ENCODE data around the gene MYH4. TPM values are rescaled to one million over a fixed set of nuclear protein-coding genes. Genes with fewer than 3 reads are reported as not detected.

Gene MYH4
- total and polyA plus RNA-seq, 10 of the 15 experiments (the other 5 are each of a cell fraction or from before 2014, with no cell fraction given): not detected

DNA sequence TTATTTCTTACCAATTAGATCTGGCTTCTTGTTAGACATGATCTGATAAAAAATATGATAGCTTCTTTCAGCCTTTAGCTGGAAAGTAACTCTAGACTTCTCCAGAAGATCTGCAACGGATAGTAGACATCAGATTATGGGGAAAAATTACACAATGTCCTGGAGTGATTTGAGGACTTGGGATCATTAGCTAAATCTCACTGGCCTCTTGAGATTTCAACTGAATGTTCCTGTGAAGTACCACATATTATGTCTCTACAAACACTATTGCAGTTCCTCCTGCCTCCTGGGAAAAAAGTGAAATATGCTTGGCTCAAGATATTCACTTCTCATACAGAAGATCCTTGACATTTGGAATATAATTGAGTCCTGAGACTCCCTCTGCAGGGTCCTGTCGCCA, 43.5 kb upstream of the MYH4 start:
- Histone ChIP-seq H4K20me1 (ENCODE audit: control insufficient read depth, insufficient read depth) (no peaks in the 10 kb centered on the region), H3K9ac (ENCODE audit: control insufficient read depth, insufficient read depth, low read length) (no peak overlapping the region), H3K27ac (ENCODE audit: control insufficient read depth, insufficient read depth) (no peak overlapping the region), H3K9me3 (replicated peaks; ENCODE audit: control insufficient read depth, insufficient read depth, low read length) (no peaks in the 10 kb centered on the region), H3K4me1 (ENCODE audit: control insufficient read depth, insufficient read depth, low read length) (no peaks in the 10 kb centered on the region), H3K4me3 (no peak overlapping the region), H3K79me2 (ENCODE audit: control insufficient read depth, insufficient read depth, low read length) (no peaks in the 10 kb centered on the region), H3K4me2 (ENCODE audit: control insufficient read depth, insufficient read depth) (no peak overlapping the region), H3K27me3 (replicated peaks in 1 of 2; ENCODE audit: control insufficient read depth in 2 of 2, insufficient read depth in 2 of 2, low read length in 1 of 2) (0 out of 4 replicates have a peak, but pooled peaks cover 0 to 2% of the 10 kb centered on the region in 2 experiments), H2AFZ (ENCODE audit: control insufficient read depth, low read depth, low read length) (no peak overlapping the region), H3K36me3 (ENCODE audit: control insufficient read depth in 2 of 2, insufficient read depth in 2 of 2, low read length in 1 of 2) (no peaks in the 10 kb centered on the region)
- ATAC-seq (no peak), FAIRE-seq (no peak), DNase-seq (ENCODE audit: low read depth, low spot score) (no peak)
- ChIA-PET SMC1A (ENCODE audit: uncharacterized antibody, unreplicated experiment) (no interaction called here), CTCF (no interaction called here), RAD21 (ENCODE audit: unreplicated experiment) (no interaction called here), POLR2A (no interaction called here)
- in situ Hi-C loops (cut with MboI) (no loop called here), intact Hi-C loops (cut with micrococcal nuclease; ENCODE audit: unreplicated experiment) (no loop called here)
- BruUV-seq (replicated peaks): no TSS peak
- 0% methylated on average over 2 of the region's 2 CpGs for WGBS (ENCODE audit: insufficient coverage, insufficient replicate concordance, low lambda C conversion rate, missing lambda C conversion rate)
- TF ChIP-seq BRCA1 (IDR thresholded peaks at IDR 0.05; ENCODE audit: low read depth, low read length) (no peak), USF1 (IDR thresholded peaks at IDR 0.05; ENCODE audit: borderline replicate concordance, extremely low read length, insufficient read depth, low read depth, low read length) (no peak), BHLHE40 (IDR thresholded peaks at IDR 0.05; ENCODE audit: borderline replicate concordance in 1 of 2, low read depth in 2 of 2, low read length in 1 of 2) (no peak), CEBPB (IDR thresholded peaks at IDR 0.05; ENCODE audit: borderline replicate concordance in 1 of 2, low read depth in 2 of 2, low read length in 2 of 2) (no peak), SMC3 (IDR thresholded peaks at IDR 0.05; ENCODE audit: borderline replicate concordance, low read length) (no peak), RUNX3 (IDR thresholded peaks at IDR 0.05; ENCODE audit: low read length) (no peak), POU2F2 (IDR thresholded peaks at IDR 0.05; ENCODE audit: borderline replicate concordance, low read depth, low read length) (no peak), POLR2A (IDR thresholded peaks at IDR 0.05; ENCODE audit: low read depth, low read length) (no peak), NFYA (IDR thresholded peaks at IDR 0.05; ENCODE audit: borderline replicate concordance, low read depth, low read length) (no peak), SMAD5 (IDR thresholded peaks at IDR 0.05; ENCODE audit: low read depth) (no peak), TCF12 (IDR thresholded peaks at IDR 0.05; ENCODE audit: low read depth, low read length) (no peak), IKZF1 (conservative IDR thresholded peaks at IDR 0.05) (no peak), HDAC2 (IDR thresholded peaks at IDR 0.05) (no peak), MTA2 (IDR thresholded peaks at IDR 0.05; ENCODE audit: low read depth) (no peak)
- TF ChIP-seq, protein P1, sequence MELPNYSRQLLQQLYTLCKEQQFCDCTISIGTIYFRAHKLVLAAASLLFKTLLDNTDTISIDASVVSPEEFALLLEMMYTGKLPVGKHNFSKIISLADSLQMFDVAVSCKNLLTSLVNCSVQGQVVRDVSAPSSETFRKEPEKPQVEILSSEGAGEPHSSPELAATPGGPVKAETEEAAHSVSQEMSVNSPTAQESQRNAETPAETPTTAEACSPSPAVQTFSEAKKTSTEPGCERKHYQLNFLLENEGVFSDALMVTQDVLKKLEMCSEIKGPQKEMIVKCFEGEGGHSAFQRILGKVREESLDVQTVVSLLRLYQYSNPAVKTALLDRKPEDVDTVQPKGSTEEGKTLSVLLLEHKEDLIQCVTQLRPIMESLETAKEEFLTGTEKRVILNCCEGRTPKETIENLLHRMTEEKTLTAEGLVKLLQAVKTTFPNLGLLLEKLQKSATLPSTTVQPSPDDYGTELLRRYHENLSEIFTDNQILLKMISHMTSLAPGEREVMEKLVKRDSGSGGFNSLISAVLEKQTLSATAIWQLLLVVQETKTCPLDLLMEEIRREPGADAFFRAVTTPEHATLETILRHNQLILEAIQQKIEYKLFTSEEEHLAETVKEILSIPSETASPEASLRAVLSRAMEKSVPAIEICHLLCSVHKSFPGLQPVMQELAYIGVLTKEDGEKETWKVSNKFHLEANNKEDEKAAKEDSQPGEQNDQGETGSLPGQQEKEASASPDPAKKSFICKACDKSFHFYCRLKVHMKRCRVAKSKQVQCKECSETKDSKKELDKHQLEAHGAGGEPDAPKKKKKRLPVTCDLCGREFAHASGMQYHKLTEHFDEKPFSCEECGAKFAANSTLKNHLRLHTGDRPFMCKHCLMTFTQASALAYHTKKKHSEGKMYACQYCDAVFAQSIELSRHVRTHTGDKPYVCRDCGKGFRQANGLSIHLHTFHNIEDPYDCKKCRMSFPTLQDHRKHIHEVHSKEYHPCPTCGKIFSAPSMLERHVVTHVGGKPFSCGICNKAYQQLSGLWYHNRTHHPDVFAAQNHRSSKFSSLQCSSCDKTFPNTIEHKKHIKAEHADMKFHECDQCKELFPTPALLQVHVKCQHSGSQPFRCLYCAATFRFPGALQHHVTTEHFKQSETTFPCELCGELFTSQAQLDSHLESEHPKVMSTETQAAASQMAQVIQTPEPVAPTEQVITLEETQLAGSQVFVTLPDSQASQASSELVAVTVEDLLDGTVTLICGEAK (IDR thresholded peaks at IDR 0.05; ENCODE audit: borderline replicate concordance): no peak
- TF ChIP-seq, protein P2, sequence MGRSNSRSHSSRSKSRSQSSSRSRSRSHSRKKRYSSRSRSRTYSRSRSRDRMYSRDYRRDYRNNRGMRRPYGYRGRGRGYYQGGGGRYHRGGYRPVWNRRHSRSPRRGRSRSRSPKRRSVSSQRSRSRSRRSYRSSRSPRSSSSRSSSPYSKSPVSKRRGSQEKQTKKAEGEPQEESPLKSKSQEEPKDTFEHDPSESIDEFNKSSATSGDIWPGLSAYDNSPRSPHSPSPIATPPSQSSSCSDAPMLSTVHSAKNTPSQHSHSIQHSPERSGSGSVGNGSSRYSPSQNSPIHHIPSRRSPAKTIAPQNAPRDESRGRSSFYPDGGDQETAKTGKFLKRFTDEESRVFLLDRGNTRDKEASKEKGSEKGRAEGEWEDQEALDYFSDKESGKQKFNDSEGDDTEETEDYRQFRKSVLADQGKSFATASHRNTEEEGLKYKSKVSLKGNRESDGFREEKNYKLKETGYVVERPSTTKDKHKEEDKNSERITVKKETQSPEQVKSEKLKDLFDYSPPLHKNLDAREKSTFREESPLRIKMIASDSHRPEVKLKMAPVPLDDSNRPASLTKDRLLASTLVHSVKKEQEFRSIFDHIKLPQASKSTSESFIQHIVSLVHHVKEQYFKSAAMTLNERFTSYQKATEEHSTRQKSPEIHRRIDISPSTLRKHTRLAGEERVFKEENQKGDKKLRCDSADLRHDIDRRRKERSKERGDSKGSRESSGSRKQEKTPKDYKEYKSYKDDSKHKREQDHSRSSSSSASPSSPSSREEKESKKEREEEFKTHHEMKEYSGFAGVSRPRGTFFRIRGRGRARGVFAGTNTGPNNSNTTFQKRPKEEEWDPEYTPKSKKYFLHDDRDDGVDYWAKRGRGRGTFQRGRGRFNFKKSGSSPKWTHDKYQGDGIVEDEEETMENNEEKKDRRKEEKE (IDR thresholded peaks at IDR 0.05): no peak
- TF ChIP-seq, protein P3, sequence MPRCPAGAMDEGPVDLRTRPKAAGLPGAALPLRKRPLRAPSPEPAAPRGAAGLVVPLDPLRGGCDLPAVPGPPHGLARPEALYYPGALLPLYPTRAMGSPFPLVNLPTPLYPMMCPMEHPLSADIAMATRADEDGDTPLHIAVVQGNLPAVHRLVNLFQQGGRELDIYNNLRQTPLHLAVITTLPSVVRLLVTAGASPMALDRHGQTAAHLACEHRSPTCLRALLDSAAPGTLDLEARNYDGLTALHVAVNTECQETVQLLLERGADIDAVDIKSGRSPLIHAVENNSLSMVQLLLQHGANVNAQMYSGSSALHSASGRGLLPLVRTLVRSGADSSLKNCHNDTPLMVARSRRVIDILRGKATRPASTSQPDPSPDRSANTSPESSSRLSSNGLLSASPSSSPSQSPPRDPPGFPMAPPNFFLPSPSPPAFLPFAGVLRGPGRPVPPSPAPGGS (IDR thresholded peaks at IDR 0.05; ENCODE audit: borderline replicate concordance, insufficient read depth, low read depth, low read length, poor library complexity, severe bottlenecking): no peak
